BLaER1 (cell line): ENCODE measurements around the gene XYLT2.

Experiments
- H3K27ac ChIP-seq: shearing (Covaris generic); formaldehyde crosslinking; 2 replicates; pipeline ENCODE4 v1.8.1; 2022
- H3K27me3 ChIP-seq: shearing (Covaris generic); formaldehyde crosslinking; 2 replicates; pipeline ENCODE4 v1.8.1; 2022
- H3K36me3 ChIP-seq: shearing (Covaris generic); formaldehyde crosslinking; 2 replicates; pipeline ENCODE4 v1.8.1; 2022
- H3K4me1 ChIP-seq: shearing (Covaris generic); formaldehyde crosslinking; 2 replicates; pipeline ENCODE4 v1.8.1; 2022
- H3K4me2 ChIP-seq: shearing (Covaris generic); formaldehyde crosslinking; 2 replicates; pipeline ENCODE4 v1.8.1; 2022
- H3K4me3 ChIP-seq: shearing (Covaris generic); formaldehyde crosslinking; 2 replicates; pipeline ENCODE4 v1.8.1; 2022
- H3K9ac ChIP-seq: shearing (Covaris generic); formaldehyde crosslinking; 2 replicates; pipeline ENCODE4 v1.8.1; 2022
- H3K9me3 ChIP-seq: shearing (Covaris generic); formaldehyde crosslinking; 2 replicates; pipeline ENCODE4 v1.8.1; 2022
- H4K20me1 ChIP-seq: shearing (Covaris generic); formaldehyde crosslinking; 2 replicates; pipeline ENCODE4 v1.8.1; 2022
- Cebpa-rat ChIP-seq: shearing (Covaris generic); IDR thresholded peaks from 2 replicates; pipeline ENCODE4 v1.8.1; 2022

Gene XYLT2

GRCh38 chr17:50347894-50348291 lies 2.0 kb downstream of the XYLT2 start:
- peaks cover 58% of the 10 kb centered on the region for H4K20me1 ChIP-seq
- no peaks in the 10 kb centered on the region for H3K9me3 ChIP-seq
- H3K4me1 ChIP-seq: peaks cover 38% of the 10 kb centered on the region
- H3K27me3 ChIP-seq: no peaks in the 10 kb centered on the region
- no peak overlapping the region for H3K9ac ChIP-seq
- H3K27ac ChIP-seq: no peak overlapping the region
- H3K4me3 ChIP-seq: no peak overlapping the region
- no peak for TF ChIP-seq Cebpa-rat
- peaks cover 24% of the 10 kb centered on the region for H3K36me3 ChIP-seq
- peak overlapping the region; percentile 97 for H3K4me2 ChIP-seq

- H3K9me3 ChIP-seq: no peaks in the 10 kb centered on the region
- TF ChIP-seq Cebpa-rat: no peak
- H3K27ac ChIP-seq: no peak overlapping the region
- H4K20me1 ChIP-seq: peaks cover 66% of the 10 kb centered on the region
- H3K36me3 ChIP-seq: peaks cover 32% of the 10 kb centered on the region
- peaks cover 38% of the 10 kb centered on the region for H3K4me1 ChIP-seq
- H3K9ac ChIP-seq: no peak overlapping the region
- no peaks in the 10 kb centered on the region for H3K27me3 ChIP-seq
- H3K4me3 ChIP-seq: no peak overlapping the region
- H3K4me2 ChIP-seq: no peak overlapping the region
Measured at GRCh38 chr17:50348522-50349242, 2.8 kb downstream of the XYLT2 start.

GRCh38 chr17:50349243-50349600 lies 3.3 kb downstream of the XYLT2 start:
- Histone ChIP-seq H3K27ac (no peak overlapping the region), H4K20me1 (peaks cover 71% of the 10 kb centered on the region)

GRCh38 chr17:50350733-50351132 lies 4.8 kb downstream of the XYLT2 start:
- Histone ChIP-seq H3K9ac (no peak overlapping the region), H3K4me3 (no peak overlapping the region), H3K36me3 (peaks cover 52% of the 10 kb centered on the region), H3K27me3 (no peaks in the 10 kb centered on the region), H3K4me2 (no peak overlapping the region), H4K20me1 (peaks cover 86% of the 10 kb centered on the region), H3K4me1 (peaks cover 24% of the 10 kb centered on the region), H3K27ac (no peak overlapping the region), H3K9me3 (no peaks in the 10 kb centered on the region)
- no peak for TF ChIP-seq Cebpa-rat

More at GRCh38 chr17:50349243-50349600, 3.3 kb downstream of the XYLT2 start:
- H3K27me3 ChIP-seq: no peaks in the 10 kb centered on the region
- H3K4me3 ChIP-seq: no peak overlapping the region
- H3K9me3 ChIP-seq: no peaks in the 10 kb centered on the region
- no peak for TF ChIP-seq Cebpa-rat
- no peak overlapping the region for H3K4me2 ChIP-seq
- peaks cover 37% of the 10 kb centered on the region for H3K36me3 ChIP-seq
- H3K4me1 ChIP-seq: peaks cover 36% of the 10 kb centered on the region
- no peak overlapping the region for H3K9ac ChIP-seq

GRCh38 chr17:50352072-50352692 lies 6.3 kb downstream of the XYLT2 start:
- H3K4me3 ChIP-seq: no peak overlapping the region
- no peak overlapping the region for H3K4me2 ChIP-seq
- H4K20me1 ChIP-seq: peaks cover 94% of the 10 kb centered on the region
- TF ChIP-seq Cebpa-rat: no peak
- no peaks in the 10 kb centered on the region for H3K27me3 ChIP-seq
- H3K36me3 ChIP-seq: peaks cover 67% of the 10 kb centered on the region
- H3K27ac ChIP-seq: no peak overlapping the region
- H3K9me3 ChIP-seq: no peaks in the 10 kb centered on the region
- peaks cover 26% of the 10 kb centered on the region for H3K4me1 ChIP-seq
- no peak overlapping the region for H3K9ac ChIP-seq

GRCh38 chr17:50352693-50353599 lies 7.0 kb downstream of the XYLT2 start:
- TF ChIP-seq Cebpa-rat: no peak
- H3K27ac ChIP-seq: no peak overlapping the region
- peaks cover 74% of the 10 kb centered on the region for H3K36me3 ChIP-seq

GRCh38 chr17:50353600-50354195 lies 7.8 kb downstream of the XYLT2 start:
- H3K36me3 ChIP-seq: peaks cover 81% of the 10 kb centered on the region
- H4K20me1 ChIP-seq: peaks cover 94% of the 10 kb centered on the region
- no peak for TF ChIP-seq Cebpa-rat
- H3K4me1 ChIP-seq: peaks cover 11% of the 10 kb centered on the region
- H3K27ac ChIP-seq: no peak overlapping the region
- H3K4me2 ChIP-seq: no peak overlapping the region
- no peak overlapping the region for H3K9ac ChIP-seq
- no peak overlapping the region for H3K4me3 ChIP-seq
- H3K27me3 ChIP-seq: no peaks in the 10 kb centered on the region
- H3K9me3 ChIP-seq: no peaks in the 10 kb centered on the region

More at GRCh38 chr17:50352693-50353599, 7.0 kb downstream of the XYLT2 start:
- Histone ChIP-seq H3K9ac (no peak overlapping the region), H3K9me3 (no peaks in the 10 kb centered on the region), H3K4me1 (peaks cover 18% of the 10 kb centered on the region), H3K4me2 (no peak overlapping the region), H3K4me3 (no peak overlapping the region), H4K20me1 (peaks cover 94% of the 10 kb centered on the region), H3K27me3 (no peaks in the 10 kb centered on the region)

GRCh38 chr17:50354198-50354597 lies 8.3 kb downstream of the XYLT2 start:
- Histone ChIP-seq H3K4me2 (no peak overlapping the region), H3K36me3 (peaks cover 81% of the 10 kb centered on the region), H3K27ac (no peak overlapping the region), H3K9ac (no peak overlapping the region), H3K27me3 (no peaks in the 10 kb centered on the region), H3K4me3 (no peak overlapping the region), H3K9me3 (no peaks in the 10 kb centered on the region), H4K20me1 (peaks cover 93% of the 10 kb centered on the region), H3K4me1 (peaks cover 9% of the 10 kb centered on the region; the same call in 1 of the 2 replicates)
- TF ChIP-seq Cebpa-rat: no peak

GRCh38 chr17:50354776-50355175 lies 8.8 kb downstream of the XYLT2 start:
- no peak overlapping the region for H3K27ac ChIP-seq
- H3K9me3 ChIP-seq: no peaks in the 10 kb centered on the region
- no peaks in the 10 kb centered on the region for H3K27me3 ChIP-seq
- no peak overlapping the region for H3K4me2 ChIP-seq
- H3K36me3 ChIP-seq: peaks cover 86% of the 10 kb centered on the region
- no peak overlapping the region for H3K9ac ChIP-seq
- TF ChIP-seq Cebpa-rat: no peak
- H4K20me1 ChIP-seq: peaks cover 93% of the 10 kb centered on the region
- peaks cover 9% of the 10 kb centered on the region; the same call in 1 of the 2 replicates for H3K4me1 ChIP-seq
- H3K4me3 ChIP-seq: no peak overlapping the region
